K562 (cell line): Measurements from ENCODE around the gene SLC6A20. TPM values are rescaled to one million over a fixed set of nuclear protein-coding genes. Genes with fewer than 3 reads are reported as not detected.

Experiments
- ATAC-seq: fragments of 200-7000 bp; cut with Tn5 transposase; 3 replicates; pipeline ENCODE4 v1.9.1; 2020; ENCODE audit warnings: moderate library complexity
- BruUV-seq: library from RNA; stranded (reverse); fragments of 400-500 nt; replicated peaks from 2 replicates; lab custom pipeline; 2021; lab: Mats Ljungman, UMichigan
- CTCF ChIA-PET: fragments of 300-600 bp; formaldehyde crosslinking; extraction: SDS; loops from one replicate; lab custom pipeline; 2021; ENCODE audit warnings: low intra/inter-chr PET ratio; lab: Yijun Ruan, JAX
- POLR2A ChIA-PET: fragments of 300-600, 350-650 bp; sonication (Branson Sonifier 250); formaldehyde crosslinking; extraction: SDS; loops from one replicate; lab custom pipeline; 2021; ENCODE audit warnings: antibody characterized with exemption, inconsistent platforms; lab: Yijun Ruan, JAX
- DNase-seq, 4 experiments: peaks; one replicate each; pipeline versions ENCODE4 v3.0.0 to v3.0.0-alpha.2; 2011 to 2018; ENCODE audit warnings: low spot score in 3 of 4, mixed read lengths in 3 of 4; ENCODE audit errors: extremely low read depth in 1 of 4
- FAIRE-seq: peaks from 2 replicates; lab custom pipeline; 2011; peaks lifted over from hg19 to GRCh38; lab: Jason Lieb, UNC
- H2AFZ ChIP-seq: 2 replicates; pipeline ENCODE4 v1.6.0; 2011; ENCODE audit warnings: low read depth, low read length, control low read depth, inconsistent platforms
- H3K27ac ChIP-seq: fragments of 200-600 bp; 3 replicates; pipeline ENCODE4 v1.8.0; 2011; ENCODE audit warnings: low read depth, mild to moderate bottlenecking, control low read depth, inconsistent platforms, low read length, moderate library complexity, mixed read lengths; ENCODE audit errors: extremely low read depth
- H3K27me3 ChIP-seq, 2 experiments: fragments of 300-600 bp in 1 of 2; 2 replicates in 1 of 2; 3 replicates in 1 of 2; pipeline versions ENCODE4 v1.6.0 to v1.8.0; 2011; ENCODE audit warnings: inconsistent platforms in 2 of 2, low read length in 2 of 2, mild to moderate bottlenecking in 1 of 2, mixed read lengths in 1 of 2, moderate library complexity in 1 of 2; ENCODE audit not compliant: control insufficient read depth in 2 of 2, insufficient read depth in 2 of 2
- H3K36me3 ChIP-seq: fragments of 300-600 bp; 3 replicates; pipeline ENCODE4 v1.8.0; 2011; ENCODE audit warnings: mild to moderate bottlenecking, low read length, inconsistent platforms; ENCODE audit not compliant: control insufficient read depth, insufficient read depth
- H3K4me1 ChIP-seq, 2 experiments: fragments of 200-600 bp in 1 of 2; replicated peaks in 1 of 2; 2 replicates in 1 of 2; 3 replicates in 1 of 2; pipeline versions ENCODE4 v1.5.1 to v1.8.0; 2011; ENCODE audit warnings: inconsistent platforms in 2 of 2, low read length in 2 of 2, mild to moderate bottlenecking in 1 of 2, mixed read lengths in 1 of 2, moderate library complexity in 1 of 2; ENCODE audit not compliant: control insufficient read depth in 2 of 2, insufficient read depth in 2 of 2
- H3K4me2 ChIP-seq: 2 replicates; pipeline ENCODE4 v1.6.1; 2011; ENCODE audit warnings: low read length, control low read depth, inconsistent platforms, mixed read lengths; ENCODE audit not compliant: insufficient read depth
- H3K4me3 ChIP-seq: fragments of 200-600 bp; sonication (generic), shearing (Covaris generic); 2 replicates; pipeline ENCODE4 v1.5.1; 2016; ENCODE audit warnings: control low read depth, inconsistent platforms
- H3K79me2 ChIP-seq: fragments of 200-600 bp; 3 replicates; pipeline ENCODE4 v1.8.0; 2011; ENCODE audit warnings: low read length, inconsistent platforms; ENCODE audit not compliant: control insufficient read depth, insufficient read depth
- H3K9ac ChIP-seq, 2 experiments: 2 replicates each; pipeline versions ENCODE4 v1.6.0 to v1.6.1; 2011; ENCODE audit warnings: low read depth in 2 of 2, low read length in 2 of 2, control low read depth in 1 of 2, inconsistent platforms in 1 of 2, mild to moderate bottlenecking in 1 of 2, mixed read lengths in 1 of 2; ENCODE audit not compliant: insufficient read depth in 1 of 2
- H3K9me1 ChIP-seq: one replicate; pipeline ENCODE4 v1.6.0; 2011; ENCODE audit warnings: inconsistent platforms, mild to moderate bottlenecking, low read length, moderate library complexity; ENCODE audit not compliant: control insufficient read depth, insufficient read depth
- H3K9me3 ChIP-seq: replicated peaks from 2 replicates; pipeline ENCODE4 v1.5.1; 2011; ENCODE audit warnings: low read depth, low read length, inconsistent platforms; ENCODE audit not compliant: control insufficient read depth, insufficient read depth
- H4K20me1 ChIP-seq: replicated peaks from 2 replicates; pipeline ENCODE4 v1.6.1; 2011; ENCODE audit warnings: low read length, inconsistent platforms, mixed read lengths; ENCODE audit not compliant: control insufficient read depth, insufficient read depth
- CBFB ChIP-seq: sonication (generic); formaldehyde crosslinking; IDR thresholded peaks from 2 replicates; pipeline ENCODE4 v1.4.0; 2020; ENCODE audit warnings: mild to moderate bottlenecking, missing genetic modification reagents
- KLF1 ChIP-seq: fragments of 450-650 bp; IDR thresholded peaks from 2 replicates; pipeline ENCODE4 v1.6.1; 2016; ENCODE audit warnings: missing genetic modification characterization, missing compliant biosample characterization
- PHF8 ChIP-seq: fragments of 200-600 bp; sonication (generic); IDR thresholded peaks from 2 replicates; pipeline ENCODE4 v1.6.1; 2012; ENCODE audit warnings: mixed run types, mild to moderate bottlenecking, inconsistent platforms, low read length, moderate library complexity, borderline replicate concordance
- STAG1 ChIP-seq: sonication (generic); formaldehyde crosslinking; IDR thresholded peaks from 2 replicates; pipeline ENCODE4 v1.5.0; 2020; ENCODE audit warnings: missing genetic modification reagents, borderline replicate concordance
- YBX1 ChIP-seq: fragments of 450-650 bp; IDR thresholded peaks from 2 replicates; pipeline ENCODE4 v1.7.1; 2016; ENCODE audit warnings: mild to moderate bottlenecking
- ZNF3 ChIP-seq: fragments of 250-450 bp; sonication (Bioruptor Pico); IDR thresholded peaks from 2 replicates; pipeline ENCODE4 v1.5.0; 2021; ENCODE audit warnings: mild to moderate bottlenecking, moderate library complexity
- WGBS: fragments of 100-300 bp; shearing (Covaris generic); methylation state at CpG from one replicate; pipeline ENCODE4 v1.1.6; 2016; ENCODE audit warnings: low coverage, mixed read lengths; ENCODE audit not compliant: insufficient coverage; ENCODE audit errors: missing lambda C conversion rate; 5-methylcytosine and 5-hydroxymethylcytosine counted together
- in situ Hi-C: fragments of 300-500 bp; cut with MboI; formaldehyde crosslinking; loops from 4 replicates; pipeline ENCODE4 v1.15.0; 2018; ENCODE audit warnings: inconsistent platforms, mixed read lengths
- intact Hi-C: fragments of 100-400 bp; cut with micrococcal nuclease; formaldehyde crosslinking; loops from 2 replicates; pipeline ENCODE4 v1.14.2; 2022
- polyA plus RNA-seq, 8 experiments: library from polyadenylated mRNA; depleted of rRNA in 4 of 8; stranded (reverse) in 5 of 8; unstranded in 3 of 8; fragments of >200 nt; fragmentation: Nextera tagmentation in 2 of 8; fragmentation: Illumina TruSeq in 1 of 8; extraction: Ambion mirVana in 2 of 8; extraction: Trizol in 1 of 8; gene quantifications; 2 replicates each; pipeline versions ENCODE4 v1.2.1 to v1.2.3, GENCODE V29; 2011 to 2014; ENCODE audit warnings: inconsistent platforms in 1 of 8, missing spikeins in 1 of 8
- total RNA-seq, 7 experiments: library from RNA; depleted of rRNA in 6 of 7; stranded (reverse); fragments of >200 nt in 6 of 7; fragmentation: Illumina TruSeq in 2 of 7; extraction: Trizol in 2 of 7; gene quantifications; 2 replicates each; pipeline versions ENCODE4 v1.2.1 to v1.2.3, GENCODE V29; 2011 to 2021; ENCODE audit warnings: low replicate concordance in 1 of 7

Gene SLC6A20
- total and polyA plus RNA-seq, 9 of the 15 experiments (the other 6 are each of a cell fraction or from before 2014, with no cell fraction given) = not detected

DNA sequence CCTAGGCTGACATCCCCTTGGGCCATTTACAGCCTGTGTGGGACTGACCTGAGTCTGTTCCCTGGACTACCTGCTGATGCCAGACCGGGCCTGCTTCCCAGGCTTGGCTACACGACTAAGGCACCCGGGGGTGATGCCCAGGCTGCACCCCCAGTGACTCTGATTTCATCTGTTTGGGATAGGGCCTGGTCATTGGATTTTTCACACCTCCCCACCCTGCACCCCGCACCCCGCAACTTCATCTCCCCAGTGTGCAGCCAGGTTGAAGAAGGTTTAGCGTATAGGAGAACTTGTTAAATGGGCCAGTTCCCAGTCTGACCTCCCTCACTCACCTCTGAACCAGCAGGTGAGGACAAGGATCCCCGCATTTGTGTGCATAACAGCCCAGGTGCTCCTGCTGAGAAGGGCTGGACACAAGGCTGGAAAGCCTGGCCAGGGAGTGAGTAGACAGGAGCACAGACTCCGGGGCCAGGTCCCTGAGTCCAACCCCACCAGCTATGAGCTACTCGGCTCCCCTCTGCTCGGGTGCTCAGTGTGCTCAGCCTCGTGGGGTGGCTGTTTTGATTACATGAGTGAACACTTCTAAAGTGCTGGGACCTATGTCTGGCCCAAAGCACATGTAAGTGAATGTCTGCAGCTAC, 18.5 kb downstream of the SLC6A20 start:
- POLR2A ChIA-PET = interaction anchor here (1.1 to 1.3 kb wide), 3 partner anchors 13 to 58 kb away, joined by 4 to 5 read pairs (median 4); no protein-coding TSS in a partner anchor

DNA sequence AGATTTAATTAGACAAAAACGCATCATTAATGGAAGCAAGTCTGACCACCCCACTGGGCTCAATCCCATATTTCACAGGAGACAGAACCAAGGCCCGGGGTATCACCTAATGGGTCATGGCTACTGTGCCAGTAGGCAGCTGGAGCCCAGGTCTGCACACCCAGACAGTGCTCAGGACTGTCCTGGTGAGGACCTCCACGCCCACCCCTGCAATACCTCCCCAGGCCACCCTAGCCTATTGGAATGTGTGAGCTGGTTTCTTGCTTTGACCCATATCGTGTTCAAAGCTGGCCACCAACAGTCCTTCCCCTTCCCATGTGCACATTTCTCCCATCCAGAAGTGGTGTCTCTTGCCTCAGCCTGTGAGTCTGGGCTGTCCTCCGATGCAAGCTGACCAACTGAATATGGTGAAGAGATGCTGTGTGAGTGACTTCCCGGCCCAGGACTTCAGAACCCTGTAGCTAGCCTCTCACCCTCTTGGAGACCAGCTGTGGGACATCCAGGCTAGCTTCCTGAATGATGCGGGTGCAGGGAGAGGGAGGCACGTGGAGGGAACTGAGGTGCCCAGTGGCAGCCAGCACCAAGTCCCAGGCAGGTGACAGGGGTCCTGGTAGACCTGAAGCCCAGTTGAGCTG, 19.1 kb downstream of the SLC6A20 start:
- ChIA-PET POLR2A (interaction anchor here (1.1 to 1.3 kb wide), 3 partner anchors 14 to 59 kb away, joined by 4 to 5 read pairs (median 4); no protein-coding TSS in a partner anchor), CTCF (no interaction called here)
- H3K36me3 ChIP-seq = no peaks in the 10 kb centered on the region

More for the DNA sequence above, 18.5 kb downstream of the SLC6A20 start:
- TF ChIP-seq YBX1 (no peak), ZNF3 (CRISPR knock-in tag) (no peak)
- Histone ChIP-seq H3K4me1 (peaks cover 0 to 9% of the 10 kb centered on the region in 2 experiments; a peak in 1 of 5 replicates), H3K9me1 (no peaks in the 10 kb centered on the region), H3K4me2 (no peak overlapping the region), H3K79me2 (no peaks in the 10 kb centered on the region), H4K20me1 (no peaks in the 10 kb centered on the region; the same call in 1 of the 2 replicates), H3K27me3 (peaks cover 40 to 84% of the 10 kb centered on the region in 2 experiments), H2AFZ (no peak overlapping the region), H3K27ac (no peak overlapping the region), H3K36me3 (no peaks in the 10 kb centered on the region), H3K9me3 (no peaks in the 10 kb centered on the region), H3K4me3 (no peak overlapping the region), H3K9ac (no peak overlapping the region)
- intact Hi-C loops (no loop called here), in situ Hi-C loops (no loop called here)
- FAIRE-seq (no peak), DNase-seq (no peak), ATAC-seq (no peak)
- CTCF ChIA-PET = no interaction called here
- 0% methylated on average over 11 of the region's 11 CpGs for WGBS
- BruUV-seq = no TSS peak

More for the DNA sequence above, 19.1 kb downstream of the SLC6A20 start:
- intact Hi-C loops (no loop called here), in situ Hi-C loops (no loop called here)
- Histone ChIP-seq H3K9ac (no peak overlapping the region), H4K20me1 (no peaks in the 10 kb centered on the region; the same call in 1 of the 2 replicates), H2AFZ (no peak overlapping the region), H3K4me1 (peaks cover 0 to 9% of the 10 kb centered on the region in 2 experiments; a peak in 1 of 5 replicates), H3K79me2 (no peaks in the 10 kb centered on the region), H3K27me3 (peaks cover 45 to 83% of the 10 kb centered on the region in 2 experiments), H3K4me2 (no peak overlapping the region), H3K4me3 (no peak overlapping the region), H3K27ac (no peak overlapping the region), H3K9me3 (no peaks in the 10 kb centered on the region), H3K9me1 (no peaks in the 10 kb centered on the region)
- FAIRE-seq (no peak), ATAC-seq (peak; percentile 21; the same call in 1 of the 3 replicates), DNase-seq (no peak)
- 1% methylated on average over 8 of the region's 8 CpGs for WGBS
- no TSS peak for BruUV-seq
- TF ChIP-seq KLF1 (no peak), STAG1 (CRISPR knock-in tag) (peak; percentile 27; the same call in 1 of the 2 replicates), CBFB (no peak), PHF8 (no peak)
